Activated CD4-positive, alpha-beta T cell treated with anti-CD3 and anti-CD28 coated beads for 36 hours (primary cell): ENCODE measurements around the gene NKX1-1. TPM values are rescaled to one million over a fixed set of nuclear protein-coding genes. Genes with fewer than 3 reads are reported as not detected.

ENCODE experiments used
- ATAC-seq: fragments of 200-7000 bp; cut with Tn5 transposase; one replicate; pipeline ENCODE4 v1.10.0; 2021; ENCODE audit warnings: mild to moderate bottlenecking, moderate library complexity
- CTCF ChIA-PET: fragments of 350-600 bp; sonication (Branson Sonifier 250); formaldehyde crosslinking; loops from one replicate; lab custom pipeline; 2021; ENCODE audit warnings: antibody characterized with exemption; lab: Charles Lee
- POLR2A ChIA-PET: fragments of 350-600 bp; sonication (Branson Sonifier 250); formaldehyde crosslinking; loops from one replicate; lab custom pipeline; 2021; ENCODE audit warnings: antibody characterized with exemption, inconsistent platforms; lab: Charles Lee
- DNase-seq: peaks from one replicate; pipeline ENCODE4 v3.0.0-alpha.2; 2020
- H3K27ac Mint-ChIP-seq: one replicate; pipeline ENCODE4 v1.8.0; 2021; ENCODE audit warnings: mixed read lengths
- H3K27me3 Mint-ChIP-seq: one replicate; pipeline ENCODE4 v1.8.0; 2021; ENCODE audit warnings: mixed read lengths
- H3K36me3 Mint-ChIP-seq: one replicate; pipeline ENCODE4 v1.8.0; 2021; ENCODE audit warnings: low read depth, mixed read lengths
- H3K4me1 Mint-ChIP-seq: one replicate; pipeline ENCODE4 v1.8.0; 2021; ENCODE audit warnings: mixed read lengths
- H3K4me3 Mint-ChIP-seq: one replicate; pipeline ENCODE4 v1.8.0; 2021; ENCODE audit warnings: mild to moderate bottlenecking, moderate library complexity, mixed read lengths
- H3K9me3 Mint-ChIP-seq: one replicate; pipeline ENCODE4 v1.8.0; 2021; ENCODE audit warnings: low read depth, mixed read lengths
- intact Hi-C, 2 experiments: fragments of 100-400 bp; cut with DNase I in 1 of 2; cut with micrococcal nuclease in 1 of 2; formaldehyde crosslinking; loops; one replicate each; pipeline versions ENCODE4 v1.14.2 to v1.15.1; 2022 to 2024; cut with DNase I, micrococcal nuclease
- total RNA-seq, 2 experiments: library from RNA; stranded (reverse); gene quantifications; one replicate each; pipeline ENCODE4 v1.2.3, GENCODE V29; 2021

NKX1-1 gene
- total RNA-seq, 2 experiments from 2014 or later: not detected

GRCh38 chr4:1415681-1415981 lies 9.4 kb upstream of the NKX1-1 start:
- Mint-ChIP-seq H3K4me3 (no peak overlapping the region), H3K9me3 (no peaks in the 10 kb centered on the region), H3K4me1 (peaks cover 3% of the 10 kb centered on the region), H3K27me3 (peaks cover 48% of the 10 kb centered on the region), H3K27ac (no peak overlapping the region), H3K36me3 (no peaks in the 10 kb centered on the region)
- POLR2A ChIA-PET: no interaction called here
- CTCF ChIA-PET: no interaction called here
- DNase-seq (no peak), ATAC-seq (no peak)
- intact Hi-C loops: no loop called here

GRCh38 chr4:1414831-1415680 lies 8.8 kb upstream of the NKX1-1 start:
- intact Hi-C loops: loop anchor here in 1 of 2 experiments (5.0 kb wide), 1 partner anchor 838 kb away; the partner anchor contains the start of gene TMEM271
- ATAC-seq: no peak
- no peaks in the 10 kb centered on the region for H3K36me3 Mint-ChIP-seq
- H3K27ac Mint-ChIP-seq: no peak overlapping the region
- H3K4me1 Mint-ChIP-seq: peaks cover 3% of the 10 kb centered on the region
- H3K9me3 Mint-ChIP-seq: no peaks in the 10 kb centered on the region
- POLR2A ChIA-PET: no interaction called here
- no peak for DNase-seq
- H3K27me3 Mint-ChIP-seq: peaks cover 49% of the 10 kb centered on the region
- CTCF ChIA-PET: no interaction called here
- H3K4me3 Mint-ChIP-seq: no peak overlapping the region

GRCh38 chr4:1413687-1414479 lies 7.6 kb upstream of the NKX1-1 start:
- Mint-ChIP-seq H3K9me3 (no peaks in the 10 kb centered on the region), H3K27ac (no peak overlapping the region), H3K4me3 (no peak overlapping the region), H3K27me3 (peaks cover 54% of the 10 kb centered on the region), H3K36me3 (no peaks in the 10 kb centered on the region), H3K4me1 (peaks cover 3% of the 10 kb centered on the region)
- DNase-seq: no peak
- POLR2A ChIA-PET: no interaction called here
- intact Hi-C loops: loop anchor here in 1 of 2 experiments (5.0 kb wide), 1 partner anchor 837 kb away; the partner anchor contains the start of gene TMEM271
- CTCF ChIA-PET: no interaction called here
- ATAC-seq: no peak

- ChIA-PET CTCF (no interaction called here), POLR2A (no interaction called here)
- H3K36me3 Mint-ChIP-seq: no peaks in the 10 kb centered on the region
- ATAC-seq (no peak), DNase-seq (no peak)
- H3K27me3 Mint-ChIP-seq: peaks cover 60% of the 10 kb centered on the region
- H3K9me3 Mint-ChIP-seq: no peaks in the 10 kb centered on the region
- H3K27ac Mint-ChIP-seq: no peak overlapping the region
- peaks cover 4% of the 10 kb centered on the region for H3K4me1 Mint-ChIP-seq
- intact Hi-C loops: loop anchor here in 1 of 2 experiments (5.0 kb wide), 1 partner anchor 836 kb away; the partner anchor contains the start of gene TMEM271
- no peak overlapping the region for H3K4me3 Mint-ChIP-seq
Observed at GRCh38 chr4:1413204-1413663, 7.0 kb upstream of the NKX1-1 start.

- no peak overlapping the region for H3K4me3 Mint-ChIP-seq
- intact Hi-C loops: loop anchor here in 1 of 2 experiments (5.0 kb wide), 1 partner anchor 835 kb away; the partner anchor contains the start of gene TMEM271
- peaks cover 61% of the 10 kb centered on the region for H3K27me3 Mint-ChIP-seq
- ATAC-seq (no peak), DNase-seq (no peak)
- no peaks in the 10 kb centered on the region for H3K9me3 Mint-ChIP-seq
- CTCF ChIA-PET: no interaction called here
- peaks cover 5% of the 10 kb centered on the region for H3K4me1 Mint-ChIP-seq
- H3K27ac Mint-ChIP-seq: no peak overlapping the region
- POLR2A ChIA-PET: no interaction called here
- no peaks in the 10 kb centered on the region for H3K36me3 Mint-ChIP-seq
Observed at GRCh38 chr4:1412376-1413203, 6.3 kb upstream of the NKX1-1 start.

GRCh38 chr4:1411436-1412375 lies 5.5 kb upstream of the NKX1-1 start:
- intact Hi-C loops: loop anchor here in 1 of 2 experiments (5.0 kb wide), 1 partner anchor 834 kb away; the partner anchor contains the start of gene TMEM271
- no peaks in the 10 kb centered on the region for H3K36me3 Mint-ChIP-seq
- no peak overlapping the region for H3K27ac Mint-ChIP-seq
- CTCF ChIA-PET: no interaction called here
- H3K27me3 Mint-ChIP-seq: peaks cover 65% of the 10 kb centered on the region
- DNase-seq: no peak
- POLR2A ChIA-PET: no interaction called here
- no peak overlapping the region for H3K4me3 Mint-ChIP-seq
- no peaks in the 10 kb centered on the region for H3K9me3 Mint-ChIP-seq
- ATAC-seq: no peak
- H3K4me1 Mint-ChIP-seq: peaks cover 5% of the 10 kb centered on the region

GRCh38 chr4:1410491-1411325 lies 4.5 kb upstream of the NKX1-1 start:
- DNase-seq: peak; percentile 76
- H3K4me1 Mint-ChIP-seq: peaks cover 5% of the 10 kb centered on the region
- H3K9me3 Mint-ChIP-seq: no peaks in the 10 kb centered on the region
- peaks cover 57% of the 10 kb centered on the region for H3K27me3 Mint-ChIP-seq
- ChIA-PET CTCF (no interaction called here), POLR2A (no interaction called here)
- intact Hi-C loops: loop anchor here in 1 of 2 experiments (5.0 kb wide), 1 partner anchor 833 kb away; the partner anchor contains the start of gene TMEM271
- peak; percentile 68 for ATAC-seq
- no peak overlapping the region for H3K4me3 Mint-ChIP-seq
- no peaks in the 10 kb centered on the region for H3K36me3 Mint-ChIP-seq
- no peak overlapping the region for H3K27ac Mint-ChIP-seq

GRCh38 chr4:1409491-1410425 lies 3.5 kb upstream of the NKX1-1 start:
- CTCF ChIA-PET: no interaction called here
- peaks cover 56% of the 10 kb centered on the region for H3K27me3 Mint-ChIP-seq
- H3K27ac Mint-ChIP-seq: no peak overlapping the region
- H3K4me3 Mint-ChIP-seq: no peak overlapping the region
- H3K9me3 Mint-ChIP-seq: no peaks in the 10 kb centered on the region
- intact Hi-C loops: loop anchor here in 1 of 2 experiments (5.0 kb wide), 1 partner anchor 832 kb away; the partner anchor contains the start of gene TMEM271
- DNase-seq (no peak), ATAC-seq (no peak)
- peaks cover 5% of the 10 kb centered on the region for H3K4me1 Mint-ChIP-seq
- no peaks in the 10 kb centered on the region for H3K36me3 Mint-ChIP-seq
- POLR2A ChIA-PET: no interaction called here

GRCh38 chr4:1409079-1409478 lies 2.8 kb upstream of the NKX1-1 start:
- Mint-ChIP-seq H3K27me3 (peaks cover 60% of the 10 kb centered on the region), H3K27ac (no peak overlapping the region), H3K9me3 (no peaks in the 10 kb centered on the region), H3K4me1 (peaks cover 5% of the 10 kb centered on the region), H3K36me3 (no peaks in the 10 kb centered on the region), H3K4me3 (no peak overlapping the region)
- ChIA-PET POLR2A (no interaction called here), CTCF (no interaction called here)
- ATAC-seq (no peak), DNase-seq (no peak)
- intact Hi-C loops: no loop called here
